H1 (cell line): ENCODE results near the gene EEPD1. TPM values are rescaled to one million over a fixed set of nuclear protein-coding genes. Genes with fewer than 3 reads are reported as not detected.

Source experiments
- JUND ChIP-seq: IDR thresholded peaks from 2 replicates; pipeline ENCODE4 v1.6.1; 2011; ENCODE audit warnings: mild to moderate bottlenecking, improper control_type of control experiment, low read length
- RFX5 ChIP-seq: IDR thresholded peaks from 2 replicates; pipeline ENCODE4 v1.6.1; 2011; ENCODE audit warnings: low read depth, low read length, improper control_type of control experiment, borderline replicate concordance
- polyA plus RNA-seq, 7 experiments: library from polyadenylated mRNA; depleted of rRNA in 3 of 7; stranded (reverse) in 5 of 7; unstranded in 2 of 7; fragments of >200 nt in 5 of 7; fragments of 200-250 nt in 2 of 7; gene quantifications; 1 replicate in 5 of 7; 2 replicates in 1 of 7; 4 replicates in 1 of 7; pipeline versions ENCODE4 v1.2.1 to v1.2.3, GENCODE V29; 2011 to 2013; ENCODE audit warnings: missing spikeins in 2 of 7, mixed read lengths in 2 of 7
- total RNA-seq: library from RNA; stranded (reverse); fragmentation: NEBNext Ultra II Directional; extraction: Animal tissue kit (Norgen Biotek cat#: 25700); gene quantifications from 2 replicates; pipeline ENCODE4 v1.2.1, GENCODE V29; 2021

The EEPD1 gene
- total and polyA plus RNA-seq, 2 of the 8 experiments (the other 6 are each of a cell fraction or from before 2014, with no cell fraction given), result 3.1 to 7.8 TPM

- no peak for TF ChIP-seq RFX5
- TF ChIP-seq JUND, result no peak
Observed at GRCh38 chr7:36159618-36160017, 6.6 kb downstream of the EEPD1 start (continued).
